ENCODE measurements around the gene HOXA2. TPM values are rescaled to one million over a fixed set of nuclear protein-coding genes. Genes with fewer than 3 reads are reported as not detected.

HOXA2 gene
- total and polyA plus RNA-seq, 2 of the 13 experiments (the other 11 are each of a cell fraction or from before 2014, with no cell fraction given): 0.22 to 0.29 TPM

GRCh38 chr7:27149842-27150567, 47.5 kb upstream of the HOXA2 start (continued):
- TF ChIP-seq SAFB2 (CRISPR knock-in tag; IDR thresholded peaks at IDR 0.05; ENCODE audit: borderline replicate concordance, low read depth) (no peak), HNRNPL (IDR thresholded peaks at IDR 0.05; ENCODE audit: low read depth, low read length) (0 out of 2 replicates have a peak, but pooled peaks have one; percentile 64), SSRP1 (CRISPR knock-in tag; IDR thresholded peaks at IDR 0.05) (no peak), ZNF605 (CRISPR knock-in tag; IDR thresholded peaks at IDR 0.05) (no peak), ZNF484 (CRISPR knock-in tag; IDR thresholded peaks at IDR 0.05; ENCODE audit: borderline replicate concordance, low read depth) (no peak), ZSCAN22 (CRISPR knock-in tag; IDR thresholded peaks at IDR 0.05) (no peak), DBP (CRISPR knock-in tag; IDR thresholded peaks at IDR 0.05; ENCODE audit: not compliant biosample characterization) (no peak), ZNF720 (CRISPR knock-in tag; IDR thresholded peaks at IDR 0.05) (no peak), THAP11 (CRISPR knock-in tag; IDR thresholded peaks at IDR 0.05) (no peak), GATAD2A (CRISPR knock-in tag; IDR thresholded peaks at IDR 0.05) (no peak), HNF4G (IDR thresholded peaks at IDR 0.05; ENCODE audit: borderline replicate concordance, low read depth, low read length) (no peak), HNF4G (CRISPR knock-in tag; IDR thresholded peaks at IDR 0.05; ENCODE audit: borderline replicate concordance, low read depth) (no peak), SMAD1 (CRISPR knock-in tag; IDR thresholded peaks at IDR 0.05; ENCODE audit: borderline replicate concordance, low read depth) (peak; percentile 19; the same call in 1 of the 2 replicates), ZMYM2 (CRISPR knock-in tag; IDR thresholded peaks at IDR 0.05) (no peak), ZNF430 (CRISPR knock-in tag; IDR thresholded peaks at IDR 0.05) (0 out of 2 replicates have a peak, but pooled peaks have one; percentile 72), FLYWCH1 (CRISPR knock-in tag; IDR thresholded peaks at IDR 0.05) (no peak), HIVEP1 (CRISPR knock-in tag; IDR thresholded peaks at IDR 0.05) (no peak), NCOR1 (IDR thresholded peaks at IDR 0.05; ENCODE audit: borderline replicate concordance, low read length) (no peak), SOX5 (CRISPR knock-in tag; IDR thresholded peaks at IDR 0.05; ENCODE audit: borderline replicate concordance) (no peak)
- TF ChIP-seq, protein P1, sequence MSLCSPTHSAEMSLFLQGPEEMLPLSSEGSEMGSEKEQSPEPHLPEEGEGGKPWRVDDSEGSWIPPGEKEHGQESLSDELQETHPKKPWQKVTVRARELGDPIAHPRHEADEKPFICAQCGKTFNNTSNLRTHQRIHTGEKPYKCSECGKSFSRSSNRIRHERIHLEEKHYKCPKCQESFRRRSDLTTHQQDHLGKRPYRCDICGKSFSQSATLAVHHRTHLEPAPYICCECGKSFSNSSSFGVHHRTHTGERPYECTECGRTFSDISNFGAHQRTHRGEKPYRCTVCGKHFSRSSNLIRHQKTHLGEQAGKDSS (CRISPR knock-in tag; IDR thresholded peaks at IDR 0.05; ENCODE audit: borderline replicate concordance, low read depth): peak; percentile 11; the same call in 1 of the 2 replicates
- TF ChIP-seq, protein P2, sequence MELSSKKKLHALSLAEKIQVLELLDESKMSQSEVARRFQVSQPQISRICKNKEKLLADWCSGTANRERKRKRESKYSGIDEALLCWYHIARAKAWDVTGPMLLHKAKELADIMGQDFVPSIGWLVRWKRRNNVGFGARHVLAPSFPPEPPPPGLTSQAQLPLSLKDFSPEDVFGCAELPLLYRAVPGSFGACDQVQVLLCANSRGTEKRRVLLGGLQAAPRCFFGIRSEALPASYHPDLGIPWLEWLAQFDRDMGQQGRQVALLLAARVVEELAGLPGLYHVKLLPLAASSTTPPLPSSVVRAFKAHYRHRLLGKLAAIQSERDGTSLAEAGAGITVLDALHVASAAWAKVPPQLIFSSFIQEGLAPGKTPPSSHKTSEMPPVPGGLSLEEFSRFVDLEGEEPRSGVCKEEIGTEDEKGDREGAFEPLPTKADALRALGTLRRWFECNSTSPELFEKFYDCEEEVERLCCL (CRISPR knock-in tag; IDR thresholded peaks at IDR 0.05; ENCODE audit: borderline replicate concordance): no peak
- TF ChIP-seq, protein P3, sequence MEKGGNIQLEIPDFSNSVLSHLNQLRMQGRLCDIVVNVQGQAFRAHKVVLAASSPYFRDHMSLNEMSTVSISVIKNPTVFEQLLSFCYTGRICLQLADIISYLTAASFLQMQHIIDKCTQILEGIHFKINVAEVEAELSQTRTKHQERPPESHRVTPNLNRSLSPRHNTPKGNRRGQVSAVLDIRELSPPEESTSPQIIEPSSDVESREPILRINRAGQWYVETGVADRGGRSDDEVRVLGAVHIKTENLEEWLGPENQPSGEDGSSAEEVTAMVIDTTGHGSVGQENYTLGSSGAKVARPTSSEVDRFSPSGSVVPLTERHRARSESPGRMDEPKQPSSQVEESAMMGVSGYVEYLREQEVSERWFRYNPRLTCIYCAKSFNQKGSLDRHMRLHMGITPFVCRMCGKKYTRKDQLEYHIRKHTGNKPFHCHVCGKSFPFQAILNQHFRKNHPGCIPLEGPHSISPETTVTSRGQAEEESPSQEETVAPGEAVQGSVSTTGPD (CRISPR knock-in tag; IDR thresholded peaks at IDR 0.05): no peak
- TF ChIP-seq, protein P4, sequence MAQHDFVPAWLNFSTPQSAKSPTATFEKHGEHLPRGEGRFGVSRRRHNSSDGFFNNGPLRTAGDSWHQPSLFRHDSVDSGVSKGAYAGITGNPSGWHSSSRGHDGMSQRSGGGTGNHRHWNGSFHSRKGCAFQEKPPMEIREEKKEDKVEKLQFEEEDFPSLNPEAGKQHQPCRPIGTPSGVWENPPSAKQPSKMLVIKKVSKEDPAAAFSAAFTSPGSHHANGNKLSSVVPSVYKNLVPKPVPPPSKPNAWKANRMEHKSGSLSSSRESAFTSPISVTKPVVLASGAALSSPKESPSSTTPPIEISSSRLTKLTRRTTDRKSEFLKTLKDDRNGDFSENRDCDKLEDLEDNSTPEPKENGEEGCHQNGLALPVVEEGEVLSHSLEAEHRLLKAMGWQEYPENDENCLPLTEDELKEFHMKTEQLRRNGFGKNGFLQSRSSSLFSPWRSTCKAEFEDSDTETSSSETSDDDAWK (CRISPR knock-in tag; IDR thresholded peaks at IDR 0.05): no peak

Measured in HepG2 (cell line).